Rectal smooth muscle tissue (tissue), 1 donor: ENCODE data around the gene FAM43A.

Experiments used
- H3K27ac ChIP-seq: one replicate; pipeline ENCODE4 v1.7.0; 2013; ENCODE audit warnings: low read depth, low read length, inconsistent platforms
- H3K27me3 ChIP-seq: one replicate; pipeline ENCODE4 v1.7.0; 2013; ENCODE audit warnings: low read length; ENCODE audit not compliant: control insufficient read depth, insufficient read depth
- H3K36me3 ChIP-seq: one replicate; pipeline ENCODE4 v1.7.0; 2013; ENCODE audit warnings: low read length; ENCODE audit not compliant: control insufficient read depth, insufficient read depth
- H3K4me1 ChIP-seq: one replicate; pipeline ENCODE4 v1.7.0; 2013; ENCODE audit warnings: low read length; ENCODE audit not compliant: control insufficient read depth, insufficient read depth
- H3K4me3 ChIP-seq: one replicate; pipeline ENCODE4 v1.7.0; 2013; ENCODE audit warnings: low read length
- H3K9ac ChIP-seq: one replicate; pipeline ENCODE4 v1.7.0; 2013; ENCODE audit warnings: low read length

Gene FAM43A, protein sequence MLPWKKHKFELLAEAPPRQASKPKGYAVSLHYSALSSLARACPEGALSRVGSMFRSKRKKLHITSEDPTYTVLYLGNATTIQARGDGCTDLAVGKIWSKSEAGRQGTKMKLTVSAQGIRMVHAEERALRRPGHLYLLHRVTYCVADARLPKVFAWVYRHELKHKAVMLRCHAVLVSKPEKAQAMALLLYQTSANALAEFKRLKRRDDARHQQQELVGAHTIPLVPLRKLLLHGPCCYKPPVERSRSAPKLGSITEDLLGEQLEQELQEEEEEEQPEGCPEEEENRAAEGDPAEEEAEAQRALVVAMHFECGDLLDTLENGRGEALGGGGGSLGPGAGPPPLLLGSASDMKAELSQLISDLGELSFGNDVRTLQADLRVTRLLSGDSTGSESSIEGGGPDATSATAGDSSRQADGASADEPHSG

DNA sequence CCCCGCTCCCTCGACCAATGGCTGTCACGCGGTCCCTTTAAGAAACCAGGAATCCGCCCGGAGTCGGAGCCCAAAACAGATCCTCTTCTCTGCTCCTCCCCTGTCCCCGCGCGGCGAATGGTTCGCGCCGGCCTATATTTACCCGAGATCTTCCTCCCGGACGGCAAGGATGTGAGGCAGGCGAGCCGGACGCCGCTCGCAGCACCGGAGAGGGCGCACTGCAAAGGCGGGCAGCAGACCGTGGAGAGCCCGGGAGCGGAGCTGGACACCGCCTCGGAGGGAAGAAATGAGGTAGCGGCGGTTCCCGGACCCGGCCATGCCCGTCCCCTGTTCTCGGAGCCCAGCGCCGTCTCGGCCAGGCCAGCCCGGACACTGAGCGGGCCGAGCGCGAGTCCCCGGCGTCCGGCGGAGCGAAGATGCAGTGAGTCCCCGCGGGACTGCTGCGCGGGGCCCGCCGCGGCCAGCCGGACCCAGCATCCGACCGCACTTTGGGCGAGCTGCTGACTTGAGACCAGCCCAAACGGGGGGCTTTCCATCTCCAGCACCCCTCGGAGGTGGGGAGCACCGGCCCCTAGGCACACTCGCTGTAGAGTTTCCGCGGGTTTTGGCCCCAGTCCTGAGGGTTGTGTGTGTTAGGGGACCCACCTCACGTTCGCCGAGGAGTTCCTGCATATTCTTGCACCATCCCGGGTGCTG, at the start of gene FAM43A:
Gene FAM43A (plus strand): TSS at position 166 of the 696 bp plus-strand sequence. CDS start 944 bp downstream, outside the sequence.
- no peaks in the 10 kb centered on the region for H3K36me3 ChIP-seq
- peaks cover 10% of the 10 kb centered on the region for H3K4me1 ChIP-seq
- H3K9ac ChIP-seq: peak within 1 kb of the TSS; percentile 75
- peak within 1 kb of the TSS; percentile 84 for H3K4me3 ChIP-seq
- H3K27me3 ChIP-seq: no peaks in the 10 kb centered on the region
- H3K27ac ChIP-seq: peak within 1 kb of the TSS; percentile 79

DNA sequence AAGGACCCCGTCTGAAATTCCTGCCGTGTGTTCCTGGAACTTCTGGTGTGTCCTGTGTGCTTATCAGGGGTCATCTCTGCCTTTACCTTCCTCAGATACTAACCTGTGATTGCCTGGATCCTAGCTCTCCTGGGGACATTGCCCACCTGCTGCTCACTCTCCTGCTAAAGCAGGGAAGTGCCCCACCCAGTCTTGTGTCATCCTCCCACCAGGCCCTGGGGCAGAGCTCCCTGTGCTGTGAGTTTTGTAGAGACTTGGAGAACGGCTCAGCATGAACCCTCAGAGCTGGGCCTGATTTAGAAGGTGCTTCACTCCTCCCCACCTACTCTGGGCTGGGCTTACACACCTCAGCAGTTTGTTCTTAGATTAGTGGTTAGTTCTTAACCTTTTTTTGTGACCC, 48.6 kb upstream of the FAM43A start:
- H3K4me1 ChIP-seq: no peaks in the 10 kb centered on the region
- no peaks in the 10 kb centered on the region for H3K27me3 ChIP-seq
- no peaks in the 10 kb centered on the region for H3K36me3 ChIP-seq
- no peak overlapping the region for H3K4me3 ChIP-seq
- H3K27ac ChIP-seq: no peak overlapping the region
- H3K9ac ChIP-seq: no peak overlapping the region

DNA sequence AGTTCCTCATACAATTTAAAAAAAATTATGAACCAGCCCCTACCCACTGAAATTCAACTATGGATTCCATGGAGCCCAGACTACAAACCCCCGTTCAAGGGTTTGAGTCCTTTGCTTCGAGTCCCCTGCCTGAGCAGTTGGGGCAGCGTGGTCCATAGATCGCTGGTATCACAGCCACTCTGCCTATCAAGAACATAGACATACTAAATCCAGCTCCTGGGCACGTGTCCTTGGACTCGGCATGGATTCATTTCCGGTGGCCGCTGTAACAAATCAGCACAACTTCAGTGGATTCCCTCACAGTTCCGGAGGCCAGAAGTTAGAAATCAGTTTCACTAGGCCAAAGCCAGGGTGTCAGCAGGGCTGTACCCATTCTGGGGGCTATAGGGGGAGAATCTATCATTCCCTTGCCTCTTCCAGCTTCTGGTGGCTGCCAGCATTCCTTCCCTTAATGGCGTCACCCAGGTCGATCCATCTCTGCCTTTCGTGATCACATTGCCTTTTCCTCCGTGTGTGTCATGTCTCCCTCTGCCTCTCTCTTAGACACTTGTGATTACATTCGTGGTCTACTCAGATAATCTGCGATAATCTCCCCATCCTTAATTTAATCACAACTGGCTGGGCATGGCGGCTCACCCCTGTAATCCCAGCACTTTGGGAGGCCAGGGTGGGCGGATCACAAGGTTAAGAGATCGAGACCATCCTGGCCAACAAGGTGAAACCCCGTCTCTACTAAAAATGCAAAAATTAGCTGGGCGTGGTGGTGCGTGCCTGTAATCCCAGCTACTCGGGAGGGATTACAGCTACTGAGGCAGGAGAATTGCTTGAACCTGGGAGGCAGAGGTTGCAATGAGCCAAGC, 47.9 kb upstream of the FAM43A start:
- no peak overlapping the region for H3K27ac ChIP-seq
- H3K27me3 ChIP-seq: no peaks in the 10 kb centered on the region
- no peaks in the 10 kb centered on the region for H3K4me1 ChIP-seq
- H3K4me3 ChIP-seq: no peak overlapping the region
- no peaks in the 10 kb centered on the region for H3K36me3 ChIP-seq
- H3K9ac ChIP-seq: no peak overlapping the region

DNA sequence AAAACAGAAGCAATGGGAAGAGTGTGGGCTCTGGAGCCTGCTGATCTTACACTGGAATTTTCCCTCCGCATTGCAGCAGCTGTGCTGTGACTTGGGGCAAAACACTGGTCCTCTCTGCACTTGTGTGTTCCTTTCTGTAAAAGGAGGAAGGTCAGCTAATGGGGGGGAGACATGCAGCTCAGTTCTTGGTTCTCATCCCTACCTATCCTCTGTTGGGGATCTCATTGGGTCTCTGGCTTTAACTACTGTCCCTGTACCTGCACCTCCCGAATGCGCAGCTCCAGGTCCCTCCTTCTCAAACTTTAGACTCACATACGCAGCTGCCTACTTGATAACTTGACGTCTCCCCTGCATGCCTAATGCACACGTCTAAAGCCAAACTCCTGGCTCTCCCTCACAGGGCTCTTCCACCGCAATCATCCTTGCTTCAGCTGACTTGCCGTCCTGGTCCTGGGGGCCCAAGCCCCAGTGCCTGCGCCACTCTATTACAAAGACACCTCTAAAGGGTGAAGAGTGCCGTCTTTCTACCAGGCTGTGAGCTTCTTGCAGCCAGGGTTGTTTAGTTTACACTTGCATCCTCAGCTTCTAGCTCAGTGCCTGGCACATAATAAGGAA, 46.6 kb upstream of the FAM43A start:
- H3K4me3 ChIP-seq: no peak overlapping the region
- peaks cover 3% of the 10 kb centered on the region for H3K36me3 ChIP-seq
- H3K27ac ChIP-seq: no peak overlapping the region
- H3K9ac ChIP-seq: no peak overlapping the region
- no peaks in the 10 kb centered on the region for H3K4me1 ChIP-seq
- no peaks in the 10 kb centered on the region for H3K27me3 ChIP-seq

DNA sequence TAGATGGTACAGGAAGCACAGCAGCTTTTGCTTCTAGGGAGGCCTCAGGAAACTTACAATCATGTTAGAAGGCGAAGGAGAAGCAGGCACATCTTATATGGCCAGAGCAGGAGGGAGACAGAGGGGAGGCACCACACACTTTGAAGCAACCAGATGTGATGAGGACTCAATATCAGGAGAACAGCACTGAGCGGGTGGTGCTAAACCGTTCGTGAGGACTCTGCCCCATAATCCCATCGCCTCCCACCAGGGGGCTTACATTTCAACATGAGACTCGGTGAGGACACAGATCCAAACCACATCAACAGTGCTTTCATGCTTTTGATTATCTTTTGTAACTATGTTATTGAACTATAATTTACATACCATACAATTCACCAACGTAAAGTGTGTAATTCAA, 44.9 kb upstream of the FAM43A start:
- Histone ChIP-seq H3K9ac (no peak overlapping the region), H3K36me3 (peaks cover 13% of the 10 kb centered on the region), H3K27me3 (no peaks in the 10 kb centered on the region), H3K4me3 (no peak overlapping the region), H3K27ac (no peak overlapping the region), H3K4me1 (no peaks in the 10 kb centered on the region)

DNA sequence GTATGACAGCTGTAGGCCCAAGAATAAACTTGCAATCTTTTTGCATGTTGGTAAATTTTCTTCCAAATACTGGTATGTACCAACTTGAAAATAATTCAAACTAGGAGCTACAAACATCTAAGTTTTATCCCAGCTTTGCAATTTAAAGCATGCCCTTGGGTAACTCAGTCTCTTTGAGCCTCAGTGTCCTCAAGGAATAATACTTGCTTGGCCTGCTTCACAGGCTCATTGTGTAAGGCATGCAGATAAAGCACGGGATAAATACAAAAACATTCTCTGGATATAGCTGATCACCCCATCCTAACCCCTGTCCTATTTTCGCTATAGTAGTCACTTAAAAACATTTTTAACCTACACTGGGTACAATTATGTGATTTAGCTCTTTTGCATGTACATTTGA, 42.9 kb upstream of the FAM43A start:
- H3K27ac ChIP-seq: no peak overlapping the region
- H3K9ac ChIP-seq: no peak overlapping the region

DNA sequence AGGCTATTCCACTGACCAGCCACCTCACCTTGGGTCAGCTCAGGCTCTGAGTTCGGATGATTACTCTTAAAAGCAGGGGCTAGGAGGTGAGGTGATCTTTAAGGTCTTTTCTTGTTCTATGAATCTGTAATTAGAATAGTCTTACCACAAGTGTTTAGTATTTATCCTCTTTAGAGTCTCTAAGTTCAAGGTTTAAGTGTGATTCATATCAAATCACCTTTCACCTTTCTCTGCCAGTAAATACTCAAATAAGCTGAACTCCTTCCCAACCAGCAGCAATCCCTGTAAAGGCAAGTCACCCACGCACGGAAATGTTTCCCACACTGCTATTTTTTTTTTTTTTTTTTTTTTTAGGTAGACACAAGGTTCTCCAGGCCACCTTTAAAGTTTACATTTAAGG, 37.9 kb upstream of the FAM43A start:
- H3K4me1 ChIP-seq: no peaks in the 10 kb centered on the region
- H3K9ac ChIP-seq: no peak overlapping the region
- no peak overlapping the region for H3K4me3 ChIP-seq
- no peak overlapping the region for H3K27ac ChIP-seq
- no peaks in the 10 kb centered on the region for H3K27me3 ChIP-seq
- H3K36me3 ChIP-seq: peaks cover 38% of the 10 kb centered on the region

More for the DNA sequence above, 42.9 kb upstream of the FAM43A start:
- Histone ChIP-seq H3K4me3 (no peak overlapping the region), H3K4me1 (no peaks in the 10 kb centered on the region), H3K36me3 (peaks cover 17% of the 10 kb centered on the region), H3K27me3 (no peaks in the 10 kb centered on the region)

DNA sequence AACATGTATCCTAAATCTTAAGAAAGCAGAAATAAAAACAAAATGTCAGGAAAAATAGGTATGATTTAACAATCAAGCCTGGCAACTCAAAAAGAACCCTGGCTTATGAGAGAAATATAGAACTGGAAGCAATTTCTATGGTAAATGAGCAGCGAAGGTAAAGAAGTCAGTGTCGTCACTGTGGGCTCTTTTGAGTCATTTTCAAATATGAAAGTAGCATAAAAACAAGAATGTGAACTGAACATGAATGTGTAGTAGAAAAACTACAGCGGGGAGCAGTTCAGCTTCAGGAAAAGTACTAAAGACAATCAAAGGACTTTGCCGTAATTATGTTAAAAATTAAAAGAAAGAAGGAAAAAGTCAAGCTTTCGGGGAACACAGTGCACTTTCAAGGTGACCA, 31.2 kb upstream of the FAM43A start:
- no peaks in the 10 kb centered on the region for H3K27me3 ChIP-seq
- no peaks in the 10 kb centered on the region for H3K4me1 ChIP-seq
- no peak overlapping the region for H3K27ac ChIP-seq
- H3K9ac ChIP-seq: no peak overlapping the region
- peaks cover 28% of the 10 kb centered on the region for H3K36me3 ChIP-seq
- no peak overlapping the region for H3K4me3 ChIP-seq

DNA sequence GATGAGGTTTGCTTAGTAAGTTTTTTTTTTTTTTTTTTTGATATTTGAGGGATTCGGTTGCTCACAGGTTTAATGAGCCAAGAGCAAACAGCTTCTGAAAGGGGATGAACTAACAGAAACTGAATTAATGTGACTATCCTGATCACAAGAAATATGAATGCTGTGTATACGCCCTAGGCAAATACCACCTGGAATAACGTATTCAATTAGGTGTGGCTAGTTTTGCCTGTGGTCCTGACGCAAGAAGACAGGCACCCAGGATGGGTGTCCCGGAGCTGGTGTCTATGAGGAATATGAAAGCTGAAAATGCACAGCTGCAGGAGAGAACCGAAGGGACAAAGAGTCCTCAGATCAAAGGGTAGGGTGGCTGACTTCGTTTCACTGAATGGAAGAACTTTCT, 28.2 kb upstream of the FAM43A start:
- Histone ChIP-seq H3K4me3 (no peak overlapping the region), H3K36me3 (peaks cover 30% of the 10 kb centered on the region), H3K4me1 (no peaks in the 10 kb centered on the region), H3K27me3 (no peaks in the 10 kb centered on the region), H3K9ac (no peak overlapping the region), H3K27ac (no peak overlapping the region)

DNA sequence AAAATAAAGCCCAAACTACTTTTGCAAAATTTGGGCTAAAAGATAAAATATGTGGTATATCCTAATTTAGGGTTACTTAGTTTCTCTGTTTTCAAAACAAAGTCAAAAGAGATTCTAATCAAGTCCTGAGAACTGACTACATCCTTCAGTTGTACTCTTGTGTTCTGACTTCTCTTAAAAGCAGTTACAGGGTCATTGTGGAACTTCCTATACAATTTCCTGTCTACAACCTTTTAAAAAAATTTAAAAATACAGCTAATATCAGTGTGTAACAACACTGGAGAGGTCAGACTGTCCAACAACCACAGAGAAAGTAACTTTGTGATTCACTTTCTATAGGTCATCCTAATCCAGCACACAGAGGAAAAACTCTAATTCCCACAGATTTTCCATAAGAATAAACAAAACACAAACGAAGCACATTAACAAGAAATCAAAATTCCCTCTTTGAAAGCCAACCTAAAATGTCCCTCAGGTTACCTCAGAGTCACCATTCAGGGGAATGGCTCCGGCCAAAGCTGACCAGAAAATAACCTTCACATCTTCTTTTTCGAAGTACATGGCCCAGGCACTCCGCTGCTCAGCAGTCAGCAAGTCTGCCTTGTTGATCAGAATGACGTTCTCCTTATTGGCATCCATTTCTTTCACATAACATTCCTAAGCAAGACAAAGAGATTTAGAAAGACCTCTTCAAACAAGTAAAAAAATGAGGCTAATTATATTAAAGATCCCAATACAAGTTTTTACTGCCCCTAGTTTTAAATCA, 27.0 kb upstream of the FAM43A start:
- Histone ChIP-seq H3K36me3 (peaks cover 23% of the 10 kb centered on the region), H3K4me3 (no peak overlapping the region), H3K27ac (no peak overlapping the region), H3K4me1 (no peaks in the 10 kb centered on the region), H3K27me3 (no peaks in the 10 kb centered on the region), H3K9ac (no peak overlapping the region)

DNA sequence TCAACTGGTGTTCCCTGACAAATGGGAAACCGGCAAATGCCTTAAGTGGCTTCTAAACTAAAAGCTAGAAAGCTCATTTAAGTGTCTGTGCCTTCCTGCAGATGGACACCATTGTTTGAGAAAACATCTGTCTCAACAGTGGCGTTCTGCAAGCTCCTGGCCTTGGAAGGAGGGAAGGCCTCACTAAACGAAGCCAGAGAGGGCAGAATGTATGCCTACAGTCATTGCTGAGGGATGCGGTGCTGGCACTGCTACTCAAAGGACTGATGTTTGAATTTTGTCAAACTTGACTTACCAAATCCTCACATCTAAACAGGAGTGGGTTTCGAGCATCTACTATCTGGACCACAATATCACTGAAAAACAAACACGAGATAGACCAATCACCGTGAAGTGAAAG, 25.9 kb upstream of the FAM43A start:
- no peak overlapping the region for H3K4me3 ChIP-seq
- H3K9ac ChIP-seq: no peak overlapping the region
- no peaks in the 10 kb centered on the region for H3K27me3 ChIP-seq
- no peaks in the 10 kb centered on the region for H3K4me1 ChIP-seq
- H3K36me3 ChIP-seq: peaks cover 21% of the 10 kb centered on the region
- no peak overlapping the region for H3K27ac ChIP-seq
